NB4 (cell line): ENCODE measurements around the gene PSMD11.

Experiments used
- CTCF ChIP-seq: IDR thresholded peaks from one replicate; pipeline ENCODE4 v1.5.1; 2012; ENCODE audit warnings: low read depth, low read length
- POLR2A ChIP-seq: IDR thresholded peaks from 2 replicates; pipeline ENCODE4 v1.6.1; 2011; ENCODE audit warnings: mild to moderate bottlenecking; ENCODE audit not compliant: insufficient read length; ENCODE audit errors: extremely low read depth

- TF ChIP-seq CTCF = no peak
- TF ChIP-seq POLR2A = no peak
Measured at GRCh38 chr17:32443827-32444300, 446 bp upstream of the PSMD11 start.
